HepG2 (cell line): Measurements from ENCODE around the gene LMAN2. TPM values are rescaled to one million over a fixed set of nuclear protein-coding genes. Genes with fewer than 3 reads are reported as not detected.

Experiments used
- EHMT2 ChIP-seq: fragments of 200-600 bp; sonication (generic); IDR thresholded peaks from 2 replicates; pipeline ENCODE4 v1.7.0; 2017; ENCODE audit warnings: antibody characterized with exemption, low read depth, low read length, borderline replicate concordance
- ETV5 ChIP-seq: IDR thresholded peaks from 2 replicates; pipeline ENCODE4 v1.6.1; 2018; ENCODE audit warnings: missing biosample characterization, missing genetic modification reagents, inconsistent platforms, borderline replicate concordance
- HNF4G ChIP-seq, 2 experiments: sonication (generic) in 1 of 2; formaldehyde crosslinking in 1 of 2; IDR thresholded peaks; 2 replicates each; pipeline versions ENCODE4 v1.4.0 to v1.6.1; 2011 to 2020; ENCODE audit warnings: borderline replicate concordance in 2 of 2, low read depth in 2 of 2, mild to moderate bottlenecking in 2 of 2, low read length in 1 of 2, missing genetic modification reagents in 1 of 2, moderate library complexity in 1 of 2
- MEIS2 ChIP-seq: sonication (generic); formaldehyde crosslinking; IDR thresholded peaks from 2 replicates; pipeline ENCODE4 v1.9.0; 2021; ENCODE audit warnings: mild to moderate bottlenecking, missing genetic modification reagents
- NCOR1 ChIP-seq: fragments of 200-600 bp; sonication (generic); IDR thresholded peaks from 2 replicates; pipeline ENCODE4 v1.7.0; 2017; ENCODE audit warnings: antibody characterized with exemption, low read length, borderline replicate concordance
- POLR2A ChIP-seq, 2 experiments: IDR thresholded peaks; 2 replicates each; pipeline ENCODE4 v1.6.1; 2011; ENCODE audit warnings: low read depth in 2 of 2, low read length in 2 of 2, mild to moderate bottlenecking in 1 of 2, moderate library complexity in 1 of 2; ENCODE audit not compliant: insufficient read depth in 1 of 2
- PRPF4 ChIP-seq: fragments of 200-400 bp; formaldehyde crosslinking; IDR thresholded peaks from 2 replicates; pipeline ENCODE4 v1.6.1; 2016; ENCODE audit warnings: low read length, low read depth; ENCODE audit not compliant: poor library complexity, severe bottlenecking
- SP1 ChIP-seq, 2 experiments: fragments of 450-650 bp in 1 of 2; sonication (generic) in 1 of 2; formaldehyde crosslinking in 1 of 2; IDR thresholded peaks; 2 replicates each; pipeline versions ENCODE4 v1.4.0 to v1.6.1; 2016 to 2020; ENCODE audit warnings: missing genetic modification reagents in 1 of 2
- TBX2 ChIP-seq: sonication (generic); formaldehyde crosslinking; IDR thresholded peaks from 2 replicates; pipeline ENCODE4 v1.5.0; 2020; ENCODE audit warnings: missing genetic modification reagents, mild to moderate bottlenecking, borderline replicate concordance
- TFAP4 ChIP-seq: sonication (generic); IDR thresholded peaks from 2 replicates; pipeline ENCODE4 v1.6.1; 2016; ENCODE audit warnings: low read depth, borderline replicate concordance
- USF2 ChIP-seq, 2 experiments: sonication (generic) in 1 of 2; formaldehyde crosslinking in 1 of 2; IDR thresholded peaks; 2 replicates each; pipeline versions ENCODE4 v1.5.1 to v1.6.1; 2011 to 2020; ENCODE audit warnings: borderline replicate concordance in 1 of 2, low read depth in 1 of 2, low read length in 1 of 2, mild to moderate bottlenecking in 1 of 2, missing genetic modification reagents in 1 of 2, moderate library complexity in 1 of 2
- ZBTB7B ChIP-seq: sonication (generic); formaldehyde crosslinking; IDR thresholded peaks from 2 replicates; pipeline ENCODE4 v1.4.0; 2020; ENCODE audit warnings: missing genetic modification reagents
- ZC3H13 ChIP-seq: sonication (generic); formaldehyde crosslinking; IDR thresholded peaks from 2 replicates; pipeline ENCODE4 v1.8.1; 2023; ENCODE audit warnings: mild to moderate bottlenecking, missing genetic modification reagents, moderate library complexity
- ZNF407 ChIP-seq: sonication (generic); formaldehyde crosslinking; IDR thresholded peaks from one replicate; pipeline ENCODE4 v1.5.1; 2020; ENCODE audit warnings: mild to moderate bottlenecking, missing genetic modification reagents; ENCODE audit errors: not compliant biosample characterization
- ZNF792 ChIP-seq: IDR thresholded peaks from 2 replicates; pipeline ENCODE4 v1.6.1; 2016
- ZSCAN22 ChIP-seq: sonication (generic); formaldehyde crosslinking; IDR thresholded peaks from 2 replicates; pipeline ENCODE4 v1.4.0; 2020; ENCODE audit warnings: mild to moderate bottlenecking, missing genetic modification reagents
- polyA plus RNA-seq, 8 experiments: library from polyadenylated mRNA; depleted of rRNA in 3 of 8; stranded (reverse) in 7 of 8; unstranded in 1 of 8; fragments of >200 nt; fragmentation: Illumina TruSeq in 4 of 8; extraction: Trizol in 4 of 8; gene quantifications; 2 replicates each; pipeline versions ENCODE4 v1.2.1 to v1.2.3, GENCODE V29; 2011 to 2016; ENCODE audit warnings: low read depth in 4 of 8, missing spikeins in 1 of 8, mixed read lengths in 1 of 8; ENCODE audit not compliant: insufficient read depth in 1 of 8
- total RNA-seq, 5 experiments: library from RNA; depleted of rRNA; stranded (reverse); fragments of >200 nt; fragmentation: Illumina TruSeq; extraction: Trizol; gene quantifications; 2 replicates each; pipeline ENCODE4 v1.2.3, GENCODE V29; 2016; ENCODE audit warnings: low read depth in 1 of 5

The LMAN2 gene
- total and polyA plus RNA-seq, 2 of the 13 experiments (the other 11 are each of a cell fraction or from before 2014, with no cell fraction given) = 191 to 197 TPM

- no peak for TF ChIP-seq USF2 (IDR thresholded peaks at IDR 0.05; ENCODE audit: low read depth, low read length)
- no peak; the same call in 1 of the 2 replicates for TF ChIP-seq USF2 (CRISPR knock-in tag; IDR thresholded peaks at IDR 0.05; ENCODE audit: borderline replicate concordance)
- TF ChIP-seq MEIS2 (CRISPR knock-in tag) = peak; percentile 30; the same call in 1 of the 2 replicates
- TF ChIP-seq EHMT2 = no peak
- TF ChIP-seq ZSCAN22 (CRISPR knock-in tag) = peak; percentile 82
- 0 out of 2 replicates have a peak, but pooled peaks have one; percentile 13 for TF ChIP-seq TBX2
- TF ChIP-seq ZC3H13 (CRISPR knock-in tag) = no peak
- peak; percentile 55 for TF ChIP-seq PRPF4
- TF ChIP-seq ZNF407 (CRISPR knock-in tag) = peak; percentile 37
- TF ChIP-seq ETV5 (CRISPR knock-in tag) = peak; percentile 11; the same call in 1 of the 2 replicates
- no peak for TF ChIP-seq NCOR1
- peak; percentile 25; the same call in 1 of the 2 replicates for TF ChIP-seq TFAP4
- no peak for TF ChIP-seq ZNF792 (CRISPR knock-in tag)
- TF ChIP-seq HNF4G (IDR thresholded peaks at IDR 0.05; ENCODE audit: borderline replicate concordance, low read depth, low read length) = peak; percentile 33; the same call in 1 of the 2 replicates
- no peak for TF ChIP-seq HNF4G (CRISPR knock-in tag; IDR thresholded peaks at IDR 0.05; ENCODE audit: borderline replicate concordance, low read depth)
- 0 out of 2 replicates have a peak, but pooled peaks have one; percentile 23 for TF ChIP-seq ZBTB7B (CRISPR knock-in tag)
- 0 out of 4 replicates have a peak, but pooled peaks of 1 of the 2 experiments have one; percentile 24 for TF ChIP-seq POLR2A (IDR thresholded peaks at IDR 0.05; ENCODE audit: insufficient read depth in 1 of 2, low read depth in 2 of 2, low read length in 2 of 2)
- no peak for TF ChIP-seq SP1 (IDR thresholded peaks at IDR 0.05)
- 0 out of 2 replicates have a peak, but pooled peaks have one; percentile 17 for TF ChIP-seq SP1 (CRISPR knock-in tag; IDR thresholded peaks at IDR 0.05)
These were observed 46.9 kb downstream of the LMAN2 start (continued) for GRCh38 chr5:177304392-177305119.
